Measurements from ENCODE around the gene PALS1. TPM values are rescaled to one million over a fixed set of nuclear protein-coding genes. Genes with fewer than 3 reads are reported as not detected.

PALS1 gene
- total RNA-seq, 2 experiments from 2014 or later = 5.1 to 5.5 TPM

DNA sequence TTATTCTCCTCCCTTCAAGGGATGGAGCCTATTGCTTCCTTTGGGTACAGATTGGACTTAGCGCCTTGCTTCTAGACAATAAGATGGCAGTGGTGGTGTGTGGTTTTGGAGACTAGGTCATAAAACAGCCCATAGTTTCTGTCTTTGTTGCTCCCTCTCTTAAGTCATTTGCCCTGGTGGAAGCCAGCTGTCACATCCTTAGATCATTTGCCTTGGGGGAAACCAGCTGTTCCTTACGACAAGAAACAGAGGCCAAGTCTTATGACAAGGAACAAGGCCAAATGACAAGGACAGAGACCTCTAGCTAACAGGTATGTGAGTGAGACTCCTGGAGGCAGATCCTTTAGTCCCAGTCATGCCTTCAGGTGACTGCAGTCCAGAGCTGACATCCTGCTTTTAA lies 9.2 kb upstream of the PALS1 start:
- Mint-ChIP-seq H3K36me3 (ENCODE audit: low read depth) (no peaks in the 10 kb centered on the region), H3K27ac (no peak overlapping the region), H3K4me3 (no peak overlapping the region), H3K27me3 (ENCODE audit: low read depth) (peaks cover 5% of the 10 kb centered on the region), H3K9me3 (ENCODE audit: insufficient read depth) (no peaks in the 10 kb centered on the region), H3K4me1 (ENCODE audit: low read depth) (no peaks in the 10 kb centered on the region)
- no peak for ATAC-seq
- ChIA-PET CTCF (no interaction called here), POLR2A (no interaction called here)
- DNase-seq = no peak

DNA sequence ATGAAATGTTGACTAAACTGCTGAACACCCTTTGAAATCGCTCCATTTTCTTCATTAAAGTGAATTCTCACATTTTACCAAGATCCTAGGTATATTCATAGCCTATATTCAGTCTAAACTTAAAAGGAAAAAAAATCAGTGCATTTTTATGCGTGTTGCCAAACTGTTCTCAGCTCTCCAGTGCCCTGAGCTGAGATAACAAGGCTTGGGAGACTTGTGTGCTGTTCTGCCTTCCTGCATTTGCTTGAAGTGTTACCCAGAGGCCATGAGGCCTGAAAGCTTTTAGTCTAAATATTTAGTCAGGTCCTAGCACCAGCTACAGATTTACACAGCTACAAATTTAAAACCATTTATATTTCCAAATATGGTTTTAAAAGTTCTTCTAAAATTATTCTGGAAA lies 8.6 kb upstream of the PALS1 start:
- POLR2A ChIA-PET = no interaction called here
- CTCF ChIA-PET = interaction anchor here (0.6 kb wide), 1 partner anchor 98 kb away, joined by 3 read pairs; no protein-coding TSS in a partner anchor
- Mint-ChIP-seq H3K36me3 (ENCODE audit: low read depth) (no peaks in the 10 kb centered on the region), H3K27me3 (ENCODE audit: low read depth) (peaks cover 5% of the 10 kb centered on the region), H3K4me1 (ENCODE audit: low read depth) (no peaks in the 10 kb centered on the region), H3K9me3 (ENCODE audit: insufficient read depth) (no peaks in the 10 kb centered on the region), H3K27ac (no peak overlapping the region), H3K4me3 (no peak overlapping the region)
- ATAC-seq (no peak), DNase-seq (no peak)

DNA sequence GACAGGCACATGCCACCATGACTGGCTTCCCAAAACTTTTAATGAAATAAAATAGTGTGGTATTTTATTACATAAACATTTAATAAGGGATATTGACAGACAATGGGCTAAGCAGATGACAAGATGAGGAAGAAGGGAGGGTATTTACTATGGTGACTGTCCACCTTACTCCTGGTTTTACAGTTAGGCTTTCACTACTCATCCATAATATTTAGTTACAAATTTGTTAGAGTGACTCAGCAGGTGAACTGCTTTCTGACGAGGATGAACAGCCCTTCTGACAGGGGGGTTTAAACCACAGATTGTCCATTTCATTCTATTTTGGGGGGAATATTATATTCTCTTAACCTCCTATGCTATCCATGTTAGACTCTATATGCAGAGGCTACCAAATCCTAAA lies 3.6 kb upstream of the PALS1 start:
- ChIA-PET POLR2A (no interaction called here), CTCF (interaction anchor here (1.4 kb wide), 1 partner anchor 48 kb away, joined by 4 read pairs; no protein-coding TSS in a partner anchor)

DNA sequence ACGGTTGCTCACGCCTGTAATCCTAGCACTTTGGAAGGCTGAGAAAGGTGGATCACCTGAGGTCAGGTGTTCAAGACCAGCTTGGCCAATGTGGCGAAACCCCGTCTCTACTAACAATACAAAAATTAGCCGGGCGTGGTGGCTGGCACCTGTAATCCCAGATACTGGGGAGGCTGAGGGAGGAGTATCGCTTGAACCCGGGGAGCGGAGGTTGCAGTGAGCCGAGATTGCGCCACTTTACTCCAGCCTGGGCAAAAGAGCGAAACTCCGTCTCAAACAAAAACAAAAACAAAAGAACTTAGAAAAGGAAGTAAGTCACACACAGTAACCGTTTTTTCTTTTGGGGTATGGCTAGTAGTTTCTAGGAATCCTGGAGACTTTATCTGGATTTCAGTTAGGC lies 1.7 kb upstream of the PALS1 start:
- peaks cover 16% of the 10 kb centered on the region for H3K4me1 Mint-ChIP-seq (ENCODE audit: low read depth)
- DNase-seq (no peak), ATAC-seq (no peak)
- ChIA-PET CTCF (interaction anchor here (0.8 kb wide), 1 partner anchor 180 kb away, joined by 3 read pairs; no protein-coding TSS in a partner anchor), POLR2A (no interaction called here)
- H3K27me3 Mint-ChIP-seq (ENCODE audit: low read depth) = peaks cover 23% of the 10 kb centered on the region
- H3K9me3 Mint-ChIP-seq (ENCODE audit: insufficient read depth) = no peaks in the 10 kb centered on the region
- no peaks in the 10 kb centered on the region for H3K36me3 Mint-ChIP-seq (ENCODE audit: low read depth)
- H3K4me3 Mint-ChIP-seq = peak overlapping the region; percentile 84
- no peak overlapping the region for H3K27ac Mint-ChIP-seq

More for the DNA sequence above, 3.6 kb upstream of the PALS1 start:
- Mint-ChIP-seq H3K4me3 (no peak overlapping the region), H3K27me3 (ENCODE audit: low read depth) (peaks cover 23% of the 10 kb centered on the region), H3K27ac (no peak overlapping the region), H3K36me3 (ENCODE audit: low read depth) (no peaks in the 10 kb centered on the region), H3K4me1 (ENCODE audit: low read depth) (peaks cover 15% of the 10 kb centered on the region), H3K9me3 (ENCODE audit: insufficient read depth) (no peaks in the 10 kb centered on the region)
- DNase-seq = no peak
- no peak for ATAC-seq

DNA sequence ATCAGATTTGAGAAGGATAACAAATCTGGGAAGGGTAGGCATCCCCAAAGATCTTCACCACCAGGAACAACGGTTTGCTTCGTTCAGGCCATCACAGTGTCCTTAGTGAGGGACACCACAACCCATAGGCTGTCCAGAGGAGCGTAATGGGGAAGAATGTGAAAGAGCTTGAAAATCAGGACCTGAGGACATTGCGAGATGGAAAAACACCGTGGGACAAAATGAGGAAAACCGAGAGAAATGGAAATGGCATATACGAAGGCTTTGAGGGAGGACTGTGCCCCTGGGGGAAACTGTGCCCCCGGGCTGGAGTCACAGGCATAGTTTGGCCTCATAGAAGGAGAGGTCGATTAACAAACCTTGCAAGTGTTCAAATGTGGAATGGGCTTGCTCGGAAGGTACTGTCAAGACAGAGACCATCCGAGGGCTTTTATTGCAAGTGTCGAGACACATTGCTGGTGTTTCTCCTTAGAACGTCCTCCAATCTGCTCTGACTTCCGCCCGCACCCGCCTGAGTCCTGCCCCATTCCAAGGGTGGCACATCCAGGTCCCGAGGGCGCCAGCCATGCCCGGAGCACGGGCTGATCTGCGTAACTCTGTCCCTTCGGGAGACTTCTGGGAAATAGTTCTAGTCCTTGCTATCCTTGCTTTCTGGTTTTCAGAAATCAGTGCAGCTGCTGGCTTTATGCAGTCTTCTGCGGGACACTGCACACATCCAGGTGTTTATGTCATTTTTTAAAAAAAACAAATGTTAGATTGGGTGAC lies 885 bp upstream of the PALS1 start:
- Mint-ChIP-seq H3K36me3 (ENCODE audit: low read depth) (no peaks in the 10 kb centered on the region), H3K9me3 (ENCODE audit: insufficient read depth) (no peaks in the 10 kb centered on the region), H3K4me1 (ENCODE audit: low read depth) (peaks cover 16% of the 10 kb centered on the region), H3K27ac (peak overlapping the region; percentile 82), H3K27me3 (ENCODE audit: low read depth) (peaks cover 23% of the 10 kb centered on the region), H3K4me3 (peak overlapping the region; percentile 84)
- POLR2A ChIA-PET = interaction anchor here (0.6 kb wide), 1 partner anchor 17 kb away, joined by 3 read pairs; no protein-coding TSS in a partner anchor
- peak; percentile 15 for ATAC-seq
- DNase-seq = peak; percentile 32
- CTCF ChIA-PET = interaction anchor here (0.9 to 1.2 kb wide), 2 partner anchors 45 to 119 kb away, joined by 3 to 4 read pairs; partner anchors contain the start of genes ATP6V1D and EIF2S1

DNA sequence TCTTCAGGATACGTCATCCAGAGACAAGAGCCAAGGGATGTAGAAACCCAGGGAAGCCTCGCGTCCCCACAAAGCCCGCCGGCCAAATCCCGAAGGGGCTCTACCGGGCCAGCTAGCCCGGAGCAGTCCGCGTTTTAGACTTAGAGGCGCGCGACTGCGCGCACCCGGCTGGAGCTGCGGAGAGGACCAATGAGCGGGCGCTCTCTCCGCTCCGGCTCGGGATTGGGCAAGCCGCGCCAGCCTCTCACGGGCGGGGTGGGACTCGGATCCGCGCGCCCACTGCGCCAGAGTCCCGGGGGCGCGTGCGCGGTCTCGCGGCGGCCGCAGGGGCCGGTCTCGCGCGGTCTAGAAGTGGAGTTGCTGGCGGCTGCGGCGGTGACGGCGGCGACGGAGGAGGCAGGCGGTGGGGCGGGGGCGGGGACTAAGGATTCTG lies 241 bp upstream of the PALS1 start:
- peak overlapping the region; percentile 82 for H3K27ac Mint-ChIP-seq
- CTCF ChIA-PET = interaction anchor here (0.9 to 1.2 kb wide), 2 partner anchors 44 to 119 kb away, joined by 3 to 4 read pairs; partner anchors contain the start of genes ATP6V1D and EIF2S1
- H3K36me3 Mint-ChIP-seq (ENCODE audit: low read depth) = no peaks in the 10 kb centered on the region
- DNase-seq = peak; percentile 95
- peak; percentile 97 for ATAC-seq
- peaks cover 22% of the 10 kb centered on the region for H3K27me3 Mint-ChIP-seq (ENCODE audit: low read depth)
- H3K4me1 Mint-ChIP-seq (ENCODE audit: low read depth) = peaks cover 16% of the 10 kb centered on the region
- H3K4me3 Mint-ChIP-seq = peak overlapping the region; percentile 84
- POLR2A ChIA-PET = interaction anchor here (0.6 kb wide), 1 partner anchor 18 kb away, joined by 3 read pairs; no protein-coding TSS in a partner anchor
- H3K9me3 Mint-ChIP-seq (ENCODE audit: insufficient read depth) = no peaks in the 10 kb centered on the region

DNA sequence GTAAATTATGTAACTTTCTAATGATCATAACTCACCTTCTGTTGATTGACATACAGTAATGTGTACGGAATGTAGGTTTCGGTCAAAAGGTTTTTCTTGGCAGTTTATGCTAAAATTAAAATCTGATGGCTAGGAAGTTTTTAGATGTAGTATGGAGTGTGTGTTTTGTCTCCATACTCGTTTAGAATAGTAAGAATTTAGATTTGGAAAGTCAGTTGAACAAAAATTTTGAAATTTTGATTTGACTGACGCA lies 859 bp downstream of the PALS1 start:
- H3K9me3 Mint-ChIP-seq (ENCODE audit: insufficient read depth) = no peaks in the 10 kb centered on the region
- CTCF ChIA-PET = no interaction called here
- peak overlapping the region; percentile 72 for H3K27ac Mint-ChIP-seq
- POLR2A ChIA-PET = no interaction called here
- DNase-seq (no peak), ATAC-seq (no peak)
- H3K27me3 Mint-ChIP-seq (ENCODE audit: low read depth) = peaks cover 18% of the 10 kb centered on the region
- peak overlapping the region; percentile 84 for H3K4me3 Mint-ChIP-seq
- H3K4me1 Mint-ChIP-seq (ENCODE audit: low read depth) = peaks cover 16% of the 10 kb centered on the region
- no peaks in the 10 kb centered on the region for H3K36me3 Mint-ChIP-seq (ENCODE audit: low read depth)

DNA sequence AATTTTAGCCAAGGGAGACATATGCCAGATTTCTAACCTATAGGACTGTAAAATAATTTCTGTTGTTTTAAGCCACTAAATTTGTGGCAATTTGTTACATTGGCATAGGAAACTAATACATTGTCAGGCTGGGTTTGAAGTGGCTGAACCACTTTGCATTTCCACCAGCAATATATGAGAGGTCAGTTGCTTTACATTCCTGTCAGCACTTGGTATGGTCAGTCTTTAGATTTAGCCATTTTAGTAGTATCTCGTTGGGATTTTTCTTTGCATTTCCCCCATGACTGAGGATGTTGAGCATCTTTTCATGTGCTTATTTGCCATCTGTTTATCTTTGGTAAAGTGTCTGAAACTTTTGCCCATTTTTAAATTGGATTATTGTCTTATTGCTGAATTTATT lies 3.9 kb downstream of the PALS1 start:
- Mint-ChIP-seq H3K36me3 (ENCODE audit: low read depth) (no peaks in the 10 kb centered on the region), H3K27ac (no peak overlapping the region), H3K9me3 (ENCODE audit: insufficient read depth) (no peaks in the 10 kb centered on the region), H3K4me1 (ENCODE audit: low read depth) (peaks cover 13% of the 10 kb centered on the region), H3K27me3 (ENCODE audit: low read depth) (peaks cover 3% of the 10 kb centered on the region), H3K4me3 (no peak overlapping the region)
- ChIA-PET CTCF (no interaction called here), POLR2A (no interaction called here)
- no peak for DNase-seq
- no peak for ATAC-seq

DNA sequence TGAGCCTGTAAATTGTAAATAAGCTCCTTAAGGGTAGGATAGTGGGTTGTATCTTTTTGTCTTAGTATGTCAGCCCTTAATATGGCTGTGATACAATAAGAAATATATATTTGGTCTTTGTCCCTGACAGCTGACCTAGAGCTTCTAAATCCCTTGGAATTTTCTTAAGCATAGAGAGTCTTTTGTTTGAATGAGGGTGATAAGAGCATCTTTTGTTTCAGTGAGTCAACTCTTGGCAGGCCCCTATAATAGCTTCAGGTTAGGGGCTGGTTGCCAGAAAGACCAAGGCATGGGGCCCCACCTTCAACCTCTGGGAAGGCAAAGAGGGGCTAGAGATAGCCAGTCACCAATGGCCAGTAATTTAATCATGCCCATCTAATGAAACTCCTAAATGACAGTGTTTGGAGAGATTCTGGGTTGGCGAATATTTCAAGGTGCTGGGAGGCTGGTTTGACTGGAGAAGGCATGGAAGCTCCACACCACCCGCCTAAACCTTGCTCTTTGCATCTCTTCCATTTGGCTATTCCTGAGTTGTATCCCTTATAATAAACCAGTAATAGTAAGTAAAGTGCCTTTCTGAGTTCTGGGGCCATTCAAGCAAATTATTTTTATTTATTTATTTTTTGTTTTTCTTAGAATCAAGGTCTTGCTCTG lies 10.5 kb downstream of the PALS1 start:
- ChIA-PET CTCF (interaction anchor here (1.1 to 1.7 kb wide), 2 partner anchors 13 to 108 kb away, joined by 3 to 5 read pairs; partner anchors contain the start of genes ATP6V1D and EIF2S1), POLR2A (no interaction called here)
- no peaks in the 10 kb centered on the region for H3K4me1 Mint-ChIP-seq (ENCODE audit: low read depth)
- H3K27me3 Mint-ChIP-seq (ENCODE audit: low read depth) = no peaks in the 10 kb centered on the region
- no peak overlapping the region for H3K4me3 Mint-ChIP-seq
- no peak overlapping the region for H3K27ac Mint-ChIP-seq
- H3K9me3 Mint-ChIP-seq (ENCODE audit: insufficient read depth) = no peaks in the 10 kb centered on the region
- no peak for DNase-seq
- ATAC-seq = no peak
- no peaks in the 10 kb centered on the region for H3K36me3 Mint-ChIP-seq (ENCODE audit: low read depth)

DNA sequence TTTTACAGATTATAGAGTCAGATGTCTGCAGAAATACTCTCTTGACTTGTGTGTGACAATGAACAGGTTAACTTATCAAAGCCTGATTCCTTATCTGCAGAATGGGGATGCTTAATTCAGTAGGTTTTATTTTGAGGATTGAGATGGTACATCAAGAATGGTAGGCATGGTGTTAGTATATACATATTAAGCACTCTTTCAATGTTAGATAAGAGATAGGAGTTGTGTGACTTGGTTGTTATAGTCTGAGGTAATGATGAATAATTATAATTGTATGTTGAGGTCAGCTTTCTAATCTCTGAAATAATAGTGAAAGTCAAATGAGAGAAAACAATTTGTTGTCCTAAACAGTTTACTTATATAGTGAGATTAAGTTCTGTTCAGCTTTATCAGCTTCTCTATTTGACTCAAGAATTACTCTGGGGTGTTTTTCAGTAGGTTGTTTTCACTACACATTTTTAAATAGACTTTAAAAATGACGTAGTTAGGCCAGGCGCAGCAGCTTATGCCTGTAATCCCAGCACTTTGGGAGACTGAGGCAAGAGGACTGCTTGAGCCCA lies 11.9 kb downstream of the PALS1 start:
- no peak overlapping the region for H3K27ac Mint-ChIP-seq
- H3K9me3 Mint-ChIP-seq (ENCODE audit: insufficient read depth) = no peaks in the 10 kb centered on the region
- no peaks in the 10 kb centered on the region for H3K4me1 Mint-ChIP-seq (ENCODE audit: low read depth)
- H3K36me3 Mint-ChIP-seq (ENCODE audit: low read depth) = no peaks in the 10 kb centered on the region
- no peak for ATAC-seq
- CTCF ChIA-PET = interaction anchor here (1.1 to 1.7 kb wide), 2 partner anchors 12 to 107 kb away, joined by 3 to 5 read pairs; partner anchors contain the start of genes ATP6V1D and EIF2S1
- H3K4me3 Mint-ChIP-seq = no peak overlapping the region
- no peaks in the 10 kb centered on the region for H3K27me3 Mint-ChIP-seq (ENCODE audit: low read depth)
- no peak for DNase-seq
- POLR2A ChIA-PET = no interaction called here

DNA sequence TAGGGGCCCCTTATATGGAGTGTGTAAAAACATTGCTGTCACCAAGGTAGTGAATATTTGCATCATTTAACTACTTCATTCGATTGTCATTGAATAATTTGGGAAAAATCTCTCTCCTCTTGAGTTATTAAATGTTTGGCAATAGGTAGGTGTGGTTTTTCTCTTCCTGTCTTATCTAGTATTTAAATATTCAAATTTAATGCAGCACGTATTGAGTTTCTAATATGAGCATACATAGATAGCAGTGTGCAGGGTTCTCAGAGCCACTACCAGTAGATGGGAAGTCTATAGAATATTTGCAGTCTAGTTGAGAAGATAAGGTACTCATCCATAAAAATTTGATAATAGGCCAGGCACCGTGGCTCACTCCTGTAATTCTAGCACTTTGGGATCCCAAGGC lies 16.7 kb downstream of the PALS1 start:
- H3K27ac Mint-ChIP-seq = no peak overlapping the region
- no peaks in the 10 kb centered on the region for H3K36me3 Mint-ChIP-seq (ENCODE audit: low read depth)
- DNase-seq = no peak
- ChIA-PET CTCF (interaction anchor here (1.0 to 2.1 kb wide), 2 partner anchors 27 to 28 kb away, joined by 4 to 5 read pairs; no protein-coding TSS in a partner anchor), POLR2A (no interaction called here)
- H3K4me1 Mint-ChIP-seq (ENCODE audit: low read depth) = no peaks in the 10 kb centered on the region
- no peaks in the 10 kb centered on the region for H3K27me3 Mint-ChIP-seq (ENCODE audit: low read depth)
- no peak for ATAC-seq
- H3K9me3 Mint-ChIP-seq (ENCODE audit: insufficient read depth) = no peaks in the 10 kb centered on the region
- H3K4me3 Mint-ChIP-seq = no peak overlapping the region

DNA sequence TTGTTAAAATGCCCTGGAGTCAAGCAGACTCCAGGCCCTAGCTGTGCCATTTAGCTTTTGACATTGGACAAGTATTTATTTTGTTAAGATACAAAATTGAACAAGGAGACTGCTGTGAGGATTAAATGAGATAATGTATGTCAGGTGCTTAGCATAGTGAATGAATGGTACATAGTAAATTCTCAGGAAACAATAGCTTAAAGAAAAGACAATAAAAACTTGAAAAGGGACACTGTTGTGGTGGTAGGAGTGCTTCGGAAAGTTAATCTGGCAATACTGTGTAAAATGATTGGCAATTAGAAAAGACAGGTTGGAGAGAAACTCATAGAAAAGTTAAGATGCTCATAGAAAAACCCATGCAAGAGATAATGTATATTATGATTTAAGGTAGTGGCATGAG lies 19.7 kb downstream of the PALS1 start:
- DNase-seq = no peak
- no peaks in the 10 kb centered on the region for H3K9me3 Mint-ChIP-seq (ENCODE audit: insufficient read depth)

More for the DNA sequence above, 19.7 kb downstream of the PALS1 start:
- ChIA-PET CTCF (no interaction called here), POLR2A (no interaction called here)
- Mint-ChIP-seq H3K4me1 (ENCODE audit: low read depth) (no peaks in the 10 kb centered on the region), H3K27ac (no peak overlapping the region), H3K36me3 (ENCODE audit: low read depth) (no peaks in the 10 kb centered on the region), H3K4me3 (no peak overlapping the region), H3K27me3 (ENCODE audit: low read depth) (no peaks in the 10 kb centered on the region)
- ATAC-seq = no peak
